BLaER1 (cell line): ENCODE results near the gene TBC1D2B.

Experiments
- H3K27ac ChIP-seq: shearing (Covaris generic); formaldehyde crosslinking; 2 replicates; pipeline ENCODE4 v1.8.1; 2022
- H3K27me3 ChIP-seq: shearing (Covaris generic); formaldehyde crosslinking; 2 replicates; pipeline ENCODE4 v1.8.1; 2022
- H3K36me3 ChIP-seq: shearing (Covaris generic); formaldehyde crosslinking; 2 replicates; pipeline ENCODE4 v1.8.1; 2022
- H3K4me1 ChIP-seq: shearing (Covaris generic); formaldehyde crosslinking; 2 replicates; pipeline ENCODE4 v1.8.1; 2022
- H3K4me2 ChIP-seq: shearing (Covaris generic); formaldehyde crosslinking; 2 replicates; pipeline ENCODE4 v1.8.1; 2022
- H3K4me3 ChIP-seq: shearing (Covaris generic); formaldehyde crosslinking; 2 replicates; pipeline ENCODE4 v1.8.1; 2022
- H3K9ac ChIP-seq: shearing (Covaris generic); formaldehyde crosslinking; 2 replicates; pipeline ENCODE4 v1.8.1; 2022
- H3K9me3 ChIP-seq: shearing (Covaris generic); formaldehyde crosslinking; 2 replicates; pipeline ENCODE4 v1.8.1; 2022
- H4K20me1 ChIP-seq: shearing (Covaris generic); formaldehyde crosslinking; 2 replicates; pipeline ENCODE4 v1.8.1; 2022
- Cebpa-rat ChIP-seq: shearing (Covaris generic); IDR thresholded peaks from 2 replicates; pipeline ENCODE4 v1.8.1; 2022

TBC1D2B gene

GRCh38 chr15:78077053-78077870 lies at the start of gene TBC1D2B:
TSS of gene TBC1D2B (minus strand) at chr15:78077711. CDS start at chr15:78077652, 59 bp downstream.
- H3K9me3 ChIP-seq, result no peaks in the 10 kb centered on the region
- no peaks in the 10 kb centered on the region for H3K36me3 ChIP-seq
- H3K4me2 ChIP-seq, result peak within 1 kb of the TSS; percentile 94
- peak within 1 kb of the TSS; percentile 86 for H3K9ac ChIP-seq
- H4K20me1 ChIP-seq, result peaks cover 12% of the 10 kb centered on the region
- H3K4me3 ChIP-seq, result peak within 1 kb of the TSS; percentile 97
- H3K27ac ChIP-seq, result peak within 1 kb of the TSS; percentile 80
- H3K4me1 ChIP-seq, result peaks cover 31% of the 10 kb centered on the region
- TF ChIP-seq Cebpa-rat, result no peak
- no peaks in the 10 kb centered on the region for H3K27me3 ChIP-seq

- Histone ChIP-seq H3K27me3 (no peaks in the 10 kb centered on the region), H3K4me2 (no peak overlapping the region), H4K20me1 (no peaks in the 10 kb centered on the region), H3K36me3 (no peaks in the 10 kb centered on the region), H3K9me3 (no peaks in the 10 kb centered on the region), H3K9ac (no peak overlapping the region), H3K27ac (no peak overlapping the region), H3K4me1 (no peaks in the 10 kb centered on the region), H3K4me3 (no peak overlapping the region)
- TF ChIP-seq Cebpa-rat, result no peak
These were observed 47.8 kb upstream of the TBC1D2B start for GRCh38 chr15:78125267-78125666.

GRCh38 chr15:78120523-78120922 lies 43.0 kb upstream of the TBC1D2B start:
- no peak overlapping the region for H3K27ac ChIP-seq

GRCh38 chr15:78112551-78112950 lies 35.0 kb upstream of the TBC1D2B start:
- TF ChIP-seq Cebpa-rat, result no peak
- no peak overlapping the region for H3K4me3 ChIP-seq
- no peaks in the 10 kb centered on the region for H3K9me3 ChIP-seq
- no peaks in the 10 kb centered on the region for H4K20me1 ChIP-seq
- H3K9ac ChIP-seq, result no peak overlapping the region
- no peaks in the 10 kb centered on the region for H3K36me3 ChIP-seq
- H3K27ac ChIP-seq, result no peak overlapping the region
- H3K4me1 ChIP-seq, result peaks cover 20% of the 10 kb centered on the region
- no peaks in the 10 kb centered on the region for H3K27me3 ChIP-seq
- no peak overlapping the region for H3K4me2 ChIP-seq

More at GRCh38 chr15:78120523-78120922, 43.0 kb upstream of the TBC1D2B start:
- no peak for TF ChIP-seq Cebpa-rat
- Histone ChIP-seq H3K36me3 (no peaks in the 10 kb centered on the region), H3K27me3 (no peaks in the 10 kb centered on the region), H3K9ac (no peak overlapping the region), H3K4me3 (no peak overlapping the region), H3K9me3 (no peaks in the 10 kb centered on the region), H4K20me1 (no peaks in the 10 kb centered on the region), H3K4me2 (no peak overlapping the region), H3K4me1 (no peaks in the 10 kb centered on the region)

GRCh38 chr15:78111788-78112187 lies 34.3 kb upstream of the TBC1D2B start:
- Histone ChIP-seq H3K4me2 (no peak overlapping the region), H3K9ac (no peak overlapping the region), H3K4me3 (no peak overlapping the region), H3K9me3 (no peaks in the 10 kb centered on the region), H3K4me1 (peaks cover 20% of the 10 kb centered on the region), H3K27me3 (no peaks in the 10 kb centered on the region), H3K36me3 (no peaks in the 10 kb centered on the region), H4K20me1 (no peaks in the 10 kb centered on the region), H3K27ac (no peak overlapping the region)
- no peak for TF ChIP-seq Cebpa-rat

GRCh38 chr15:78110916-78111475 lies 33.5 kb upstream of the TBC1D2B start:
- Histone ChIP-seq H3K4me1 (peaks cover 26% of the 10 kb centered on the region), H3K27ac (no peak overlapping the region), H3K4me3 (no peak overlapping the region), H3K9me3 (no peaks in the 10 kb centered on the region), H3K9ac (no peak overlapping the region), H3K4me2 (no peak overlapping the region), H3K36me3 (no peaks in the 10 kb centered on the region), H4K20me1 (no peaks in the 10 kb centered on the region), H3K27me3 (no peaks in the 10 kb centered on the region)
- no peak for TF ChIP-seq Cebpa-rat

- TF ChIP-seq Cebpa-rat, result no peak
- no peak overlapping the region for H3K9ac ChIP-seq
- H3K27ac ChIP-seq, result no peak overlapping the region
- H3K4me2 ChIP-seq, result no peak overlapping the region
- H3K4me1 ChIP-seq, result peaks cover 32% of the 10 kb centered on the region
- no peaks in the 10 kb centered on the region for H3K9me3 ChIP-seq
- H4K20me1 ChIP-seq, result no peaks in the 10 kb centered on the region
- H3K27me3 ChIP-seq, result no peaks in the 10 kb centered on the region
- H3K4me3 ChIP-seq, result no peak overlapping the region
- no peaks in the 10 kb centered on the region for H3K36me3 ChIP-seq
These were observed 32.6 kb upstream of the TBC1D2B start for GRCh38 chr15:78110096-78110495.

GRCh38 chr15:78109156-78109555 lies 31.6 kb upstream of the TBC1D2B start:
- H3K9me3 ChIP-seq, result no peaks in the 10 kb centered on the region
- peaks cover 30% of the 10 kb centered on the region for H3K4me1 ChIP-seq
- no peaks in the 10 kb centered on the region for H4K20me1 ChIP-seq
- no peak overlapping the region for H3K27ac ChIP-seq
- no peak overlapping the region for H3K9ac ChIP-seq
- H3K4me2 ChIP-seq, result no peak overlapping the region
- TF ChIP-seq Cebpa-rat, result no peak
- no peaks in the 10 kb centered on the region for H3K27me3 ChIP-seq
- H3K4me3 ChIP-seq, result no peak overlapping the region
- no peaks in the 10 kb centered on the region for H3K36me3 ChIP-seq

- no peak overlapping the region for H3K4me2 ChIP-seq
- H3K36me3 ChIP-seq, result no peaks in the 10 kb centered on the region
- no peaks in the 10 kb centered on the region for H4K20me1 ChIP-seq
- no peak overlapping the region for H3K9ac ChIP-seq
- H3K4me1 ChIP-seq, result peaks cover 30% of the 10 kb centered on the region
- no peak overlapping the region for H3K4me3 ChIP-seq
- no peaks in the 10 kb centered on the region for H3K27me3 ChIP-seq
- H3K9me3 ChIP-seq, result no peaks in the 10 kb centered on the region
- no peak for TF ChIP-seq Cebpa-rat
- no peak overlapping the region; the same call in 1 of the 2 replicates for H3K27ac ChIP-seq
These were observed 31.0 kb upstream of the TBC1D2B start for GRCh38 chr15:78108300-78109084.

- H4K20me1 ChIP-seq, result no peaks in the 10 kb centered on the region
- no peaks in the 10 kb centered on the region for H3K36me3 ChIP-seq
- TF ChIP-seq Cebpa-rat, result no peak
- H3K27ac ChIP-seq, result no peak overlapping the region
- H3K4me3 ChIP-seq, result no peak overlapping the region
- no peaks in the 10 kb centered on the region for H3K9me3 ChIP-seq
- peaks cover 36% of the 10 kb centered on the region for H3K4me1 ChIP-seq
- no peak overlapping the region for H3K9ac ChIP-seq
- H3K27me3 ChIP-seq, result no peaks in the 10 kb centered on the region
- no peak overlapping the region for H3K4me2 ChIP-seq
These were observed 30.0 kb upstream of the TBC1D2B start for GRCh38 chr15:78107471-78107870.
